Panc1 (cell line): ENCODE data around the gene LIPT2. TPM values are rescaled to one million over a fixed set of nuclear protein-coding genes. Genes with fewer than 3 reads are reported as not detected.
"Not testable (repeated sequence)": the region's sequence is repeated elsewhere in the genome, so short reads cannot be mapped to it uniquely, and the experiment has no call there.

Source experiments
- ATAC-seq: fragments of 200-7000 bp; cut with Tn5 transposase; 2 replicates; pipeline ENCODE4 v1.9.1; 2020; ENCODE audit warnings: mild to moderate bottlenecking, moderate library complexity
- BruUV-seq: library from RNA; stranded (reverse); fragments of 400-500 nt; replicated peaks from 2 replicates; lab custom pipeline; 2021; lab: Mats Ljungman, UMichigan
- CTCF ChIA-PET: fragments of 300-600 bp; sonication (Branson Sonifier 250); formaldehyde crosslinking; loops from one replicate; lab custom pipeline; 2022; ENCODE audit warnings: antibody characterized with exemption; lab: Charles Lee
- POLR2A ChIA-PET: fragments of 300-600 bp; sonication (Branson Sonifier 250); formaldehyde crosslinking; loops from one replicate; lab custom pipeline; 2022; ENCODE audit warnings: antibody characterized with exemption; lab: Charles Lee
- DNase-seq: peaks from one replicate; pipeline ENCODE4 v3.0.0-alpha.2; 2010; ENCODE audit warnings: low read depth, low spot score
- H3K27ac ChIP-seq: 2 replicates; pipeline ENCODE4 v1.5.1; 2011; ENCODE audit warnings: mild to moderate bottlenecking, low read length, inconsistent platforms
- H3K27me3 ChIP-seq: fragments of 200-500 bp; sonication (Bioruptor generic); 2 replicates; pipeline ENCODE4 v1.6.0; 2014; ENCODE audit warnings: low read length, inconsistent platforms; ENCODE audit not compliant: control insufficient read depth, insufficient read depth
- H3K36me3 ChIP-seq: fragments of 200-500 bp; sonication (Bioruptor generic); 2 replicates; pipeline ENCODE4 v1.5.1; 2014; ENCODE audit warnings: inconsistent platforms, mild to moderate bottlenecking, low read length, moderate library complexity; ENCODE audit not compliant: control insufficient read depth, insufficient read depth
- H3K4me1 ChIP-seq: 2 replicates; pipeline ENCODE4 v1.5.1; 2011; ENCODE audit warnings: inconsistent platforms, mild to moderate bottlenecking, low read length, moderate library complexity; ENCODE audit not compliant: control insufficient read depth, insufficient read depth
- H3K4me3 ChIP-seq, 2 experiments: 2 replicates each; pipeline ENCODE4 v1.5.1; 2011 to 2012; ENCODE audit warnings: low read depth in 2 of 2, low read length in 2 of 2, mild to moderate bottlenecking in 2 of 2, inconsistent platforms in 1 of 2, moderate library complexity in 1 of 2
- H3K9me3 ChIP-seq: fragments of 200-500 bp; sonication (Bioruptor generic); 2 replicates; pipeline ENCODE4 v1.5.1; 2014; ENCODE audit warnings: low read depth, mild to moderate bottlenecking, inconsistent platforms, low read length, moderate library complexity; ENCODE audit not compliant: control insufficient read depth, insufficient read depth
- CTCF ChIP-seq: fragments of 450-650 bp; IDR thresholded peaks from 2 replicates; pipeline ENCODE4 v1.5.1; 2017; ENCODE audit warnings: mild to moderate bottlenecking
- POLR2AphosphoS5 ChIP-seq: IDR thresholded peaks from 2 replicates; pipeline ENCODE4 v1.6.1; 2012; ENCODE audit warnings: mild to moderate bottlenecking, low read depth, low read length, moderate library complexity
- SIN3A ChIP-seq: IDR thresholded peaks from 2 replicates; pipeline ENCODE4 v1.6.1; 2012; ENCODE audit warnings: low read depth, mild to moderate bottlenecking, low read length, moderate library complexity, borderline replicate concordance; ENCODE audit not compliant: insufficient read depth
- TCF7L2 ChIP-seq: IDR thresholded peaks from 2 replicates; pipeline ENCODE4 v1.6.1; 2011; ENCODE audit warnings: mild to moderate bottlenecking, low read depth, low read length, inconsistent platforms
- in situ Hi-C: cut with HindIII; loops from 2 replicates; pipeline ENCODE4 v1.10.0; 2016; ENCODE audit warnings: low sequenced_read_pairs, low pct_unique_long_range_greater_than_20kb
- intact Hi-C: fragments of 100-400 bp; cut with micrococcal nuclease; formaldehyde crosslinking; loops from one replicate; pipeline ENCODE4 v1.10.0; 2022; ENCODE audit not compliant: unreplicated experiment
- total RNA-seq: library from RNA; stranded (reverse); gene quantifications from one replicate; pipeline ENCODE4 v1.2.1, GENCODE V29; 2021; ENCODE audit not compliant: unreplicated experiment
- TF ChIP-seq, protein P1 (sequence below), 2 experiments: IDR thresholded peaks; 2 replicates each; pipeline ENCODE4 v1.6.1; 2011 to 2012; ENCODE audit warnings: low read depth in 2 of 2, control low read depth in 1 of 2, low read length in 1 of 2, mild to moderate bottlenecking in 1 of 2, moderate library complexity in 1 of 2; ENCODE audit not compliant: insufficient read depth in 1 of 2

LIPT2 gene
- total RNA-seq, 1 experiment from 2014 or later, result 6.2 TPM

GRCh38 chr11:74519710-74520109 lies 26.2 kb upstream of the LIPT2 start:
- peaks cover 4% of the 10 kb centered on the region; the same call in 1 of the 2 replicates for H3K4me1 ChIP-seq
- no peaks in the 10 kb centered on the region for H3K9me3 ChIP-seq
- BruUV-seq, result no TSS peak
- in situ Hi-C loops, result no loop called here
- ChIA-PET POLR2A (no interaction called here), CTCF (no interaction called here)
- H3K27ac ChIP-seq, result no peak overlapping the region
- no peak for TF ChIP-seq CTCF
- TF ChIP-seq SIN3A, result no peak
- TF ChIP-seq POLR2AphosphoS5, result no peak
- TF ChIP-seq, protein P1, sequence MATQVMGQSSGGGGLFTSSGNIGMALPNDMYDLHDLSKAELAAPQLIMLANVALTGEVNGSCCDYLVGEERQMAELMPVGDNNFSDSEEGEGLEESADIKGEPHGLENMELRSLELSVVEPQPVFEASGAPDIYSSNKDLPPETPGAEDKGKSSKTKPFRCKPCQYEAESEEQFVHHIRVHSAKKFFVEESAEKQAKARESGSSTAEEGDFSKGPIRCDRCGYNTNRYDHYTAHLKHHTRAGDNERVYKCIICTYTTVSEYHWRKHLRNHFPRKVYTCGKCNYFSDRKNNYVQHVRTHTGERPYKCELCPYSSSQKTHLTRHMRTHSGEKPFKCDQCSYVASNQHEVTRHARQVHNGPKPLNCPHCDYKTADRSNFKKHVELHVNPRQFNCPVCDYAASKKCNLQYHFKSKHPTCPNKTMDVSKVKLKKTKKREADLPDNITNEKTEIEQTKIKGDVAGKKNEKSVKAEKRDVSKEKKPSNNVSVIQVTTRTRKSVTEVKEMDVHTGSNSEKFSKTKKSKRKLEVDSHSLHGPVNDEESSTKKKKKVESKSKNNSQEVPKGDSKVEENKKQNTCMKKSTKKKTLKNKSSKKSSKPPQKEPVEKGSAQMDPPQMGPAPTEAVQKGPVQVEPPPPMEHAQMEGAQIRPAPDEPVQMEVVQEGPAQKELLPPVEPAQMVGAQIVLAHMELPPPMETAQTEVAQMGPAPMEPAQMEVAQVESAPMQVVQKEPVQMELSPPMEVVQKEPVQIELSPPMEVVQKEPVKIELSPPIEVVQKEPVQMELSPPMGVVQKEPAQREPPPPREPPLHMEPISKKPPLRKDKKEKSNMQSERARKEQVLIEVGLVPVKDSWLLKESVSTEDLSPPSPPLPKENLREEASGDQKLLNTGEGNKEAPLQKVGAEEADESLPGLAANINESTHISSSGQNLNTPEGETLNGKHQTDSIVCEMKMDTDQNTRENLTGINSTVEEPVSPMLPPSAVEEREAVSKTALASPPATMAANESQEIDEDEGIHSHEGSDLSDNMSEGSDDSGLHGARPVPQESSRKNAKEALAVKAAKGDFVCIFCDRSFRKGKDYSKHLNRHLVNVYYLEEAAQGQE (IDR thresholded peaks at IDR 0.05; ENCODE audit: insufficient read depth in 1 of 2, low read depth in 2 of 2, low read length in 1 of 2), result no peak
- TF ChIP-seq TCF7L2, result no peak
- intact Hi-C loops, result no loop called here
- peaks cover 2% of the 10 kb centered on the region; the same call in 1 of the 2 replicates for H3K27me3 ChIP-seq
- DNase-seq (no peak), ATAC-seq (peak; percentile 56; the same call in 1 of the 2 replicates)
- H3K36me3 ChIP-seq, result no peaks in the 10 kb centered on the region
- H3K4me3 ChIP-seq, result no peak overlapping the region

- intact Hi-C loops, H3K27ac ChIP-seq, in situ Hi-C loops, ATAC-seq, H3K4me3 ChIP-seq, H3K36me3 ChIP-seq, H3K27me3 ChIP-seq, H3K4me1 ChIP-seq, POLR2A ChIA-PET, DNase-seq, H3K9me3 ChIP-seq, BruUV-seq: not testable (repeated sequence)
- CTCF ChIA-PET, result interaction anchor here (1.0 kb wide), 1 partner anchor 68 kb away, joined by 5 read pairs; no protein-coding TSS in a partner anchor
These were observed 24.1 kb upstream of the LIPT2 start for GRCh38 chr11:74517592-74517991.

DNA sequence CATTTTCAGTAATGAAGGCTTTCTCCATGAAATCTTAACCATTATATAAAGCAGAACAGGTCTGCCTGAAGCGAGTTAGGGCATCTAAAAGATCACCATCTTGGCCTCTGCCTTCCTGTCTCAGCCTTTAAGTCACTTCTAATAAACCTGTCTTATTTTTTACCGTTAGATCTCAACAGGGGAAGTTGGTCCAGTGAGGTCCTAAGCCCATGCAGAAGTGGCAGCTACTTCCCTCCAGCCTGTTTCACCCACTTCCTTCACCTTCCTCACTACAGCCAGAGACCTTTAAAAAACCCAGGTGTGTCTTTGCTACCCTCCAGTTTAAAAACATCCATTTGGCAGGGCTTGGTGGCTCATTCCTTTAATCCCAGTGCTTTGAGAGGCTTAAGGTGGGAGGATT lies 14.1 kb upstream of the LIPT2 start:
- TF ChIP-seq CTCF (no peak), SIN3A (no peak), POLR2AphosphoS5 (no peak), TCF7L2 (no peak)
- TF ChIP-seq, protein P1 (IDR thresholded peaks at IDR 0.05; ENCODE audit: insufficient read depth in 1 of 2, low read depth in 2 of 2, low read length in 1 of 2), result no peak
- H3K9me3 ChIP-seq, result peaks cover 2% of the 10 kb centered on the region; the same call in 1 of the 2 replicates
- ChIA-PET POLR2A (no interaction called here), CTCF (no interaction called here)
- no peak for DNase-seq
- no peak overlapping the region for H3K27ac ChIP-seq
- H3K27me3 ChIP-seq, result 0 out of 2 replicates have a peak, but pooled peaks cover 3% of the 10 kb centered on the region
- peaks cover 4% of the 10 kb centered on the region; the same call in 1 of the 2 replicates for H3K4me1 ChIP-seq
- H3K36me3 ChIP-seq, result no peaks in the 10 kb centered on the region
- no peak for ATAC-seq
- intact Hi-C loops, result no loop called here
- H3K4me3 ChIP-seq, result no peak overlapping the region
- BruUV-seq, result no TSS peak
- in situ Hi-C loops, result no loop called here
